Measurements from ENCODE around the gene SERPINE3. TPM values are rescaled to one million over a fixed set of nuclear protein-coding genes. Genes with fewer than 3 reads are reported as not detected.

Gene SERPINE3
- total and polyA plus RNA-seq, 9 donors, result 0.07 to 0.51 (median 0.27) TPM; not detected in 3

DNA sequence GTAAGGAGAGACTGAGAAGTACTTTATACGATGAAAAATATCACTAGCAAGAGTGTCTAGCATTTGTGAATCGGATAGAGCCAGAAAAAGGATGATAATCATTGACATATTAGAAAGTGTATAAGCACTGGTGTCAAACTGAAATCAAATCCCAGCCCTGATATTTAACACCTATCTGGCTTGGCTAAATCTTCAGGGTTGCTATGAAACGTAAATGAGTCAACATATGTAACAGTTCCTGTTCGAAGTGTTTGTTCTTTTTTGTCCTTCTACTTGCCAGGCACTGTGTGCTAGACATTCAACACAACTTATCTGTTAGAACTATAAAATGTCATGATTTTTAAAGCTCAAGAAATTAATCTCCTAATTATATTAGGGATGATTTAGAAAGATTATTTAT, 40.8 kb downstream of the SERPINE3 start:
- no peak overlapping the region for H3K27ac ChIP-seq (ENCODE audit: low read length)
- DNase-seq, result peak; percentile 36
- no peak overlapping the region for H3K4me3 ChIP-seq (ENCODE audit: low read length)
- no peaks in the 10 kb centered on the region for H3K36me3 ChIP-seq (ENCODE audit: control insufficient read depth, insufficient read depth, low read length)
- H3K4me1 ChIP-seq (ENCODE audit: control insufficient read depth, insufficient read depth, low read length), result no peaks in the 10 kb centered on the region
- H3K27me3 ChIP-seq (ENCODE audit: control insufficient read depth, insufficient read depth, low read length), result no peaks in the 10 kb centered on the region
- whole genome bisulfite sequencing (ENCODE audit: insufficient coverage), result no CpG with 5 or more reads among the region's 4 CpGs
- H3K9me3 ChIP-seq (replicated peaks; ENCODE audit: control insufficient read depth, low read depth, low read length), result no peaks in the 10 kb centered on the region

DNA sequence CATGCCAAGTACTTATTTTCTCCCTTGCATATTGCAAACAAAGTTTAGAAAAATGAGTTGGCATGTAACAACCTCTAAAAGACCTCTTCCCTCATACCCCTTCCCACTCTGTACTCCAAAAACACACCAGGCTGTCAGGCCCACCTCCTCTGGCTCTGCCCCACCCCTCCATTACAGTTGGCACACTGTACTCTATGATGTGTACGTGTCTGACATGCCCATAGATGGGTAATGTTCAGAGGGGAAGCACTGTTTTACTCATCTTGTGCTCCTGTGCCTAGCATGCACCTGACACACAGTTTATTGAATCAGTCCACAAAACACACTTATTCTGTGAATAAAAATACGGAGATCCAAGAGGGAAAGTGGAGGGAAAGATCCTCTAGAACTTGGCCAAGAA, 45.6 kb downstream of the SERPINE3 start:
- DNase-seq, result no peak
- Histone ChIP-seq H3K4me3 (ENCODE audit: low read length) (no peak overlapping the region), H3K4me1 (ENCODE audit: control insufficient read depth, insufficient read depth, low read length) (no peaks in the 10 kb centered on the region), H3K36me3 (ENCODE audit: control insufficient read depth, insufficient read depth, low read length) (peaks cover 2% of the 10 kb centered on the region), H3K27me3 (ENCODE audit: control insufficient read depth, insufficient read depth, low read length) (no peaks in the 10 kb centered on the region), H3K27ac (ENCODE audit: low read length) (no peak overlapping the region), H3K9me3 (replicated peaks; ENCODE audit: control insufficient read depth, low read depth, low read length) (no peaks in the 10 kb centered on the region)
- no CpG with 5 or more reads among the region's 2 CpGs for WGBS (ENCODE audit: insufficient coverage)

DNA sequence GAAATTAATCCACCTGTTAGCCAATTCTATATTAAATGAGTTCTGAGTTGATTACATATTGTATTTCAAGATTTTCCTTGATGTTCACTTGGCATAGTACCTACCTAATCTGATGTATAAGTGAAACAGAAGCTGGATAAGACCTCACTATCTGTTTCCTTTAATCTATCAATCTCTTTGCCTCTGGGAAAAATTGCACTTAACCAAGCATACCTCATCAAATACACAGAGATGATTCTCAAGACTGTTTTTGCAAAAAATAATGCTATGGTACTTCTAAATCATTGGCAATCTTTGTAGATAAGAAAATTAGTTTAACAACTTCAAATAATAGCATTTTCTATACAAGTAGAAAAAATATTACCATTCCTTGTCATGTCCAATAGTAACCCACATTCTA, 55.2 kb downstream of the SERPINE3 start:
- Histone ChIP-seq H3K27ac (ENCODE audit: low read length) (no peak overlapping the region), H3K36me3 (ENCODE audit: control insufficient read depth, insufficient read depth, low read length) (no peaks in the 10 kb centered on the region), H3K27me3 (ENCODE audit: control insufficient read depth, insufficient read depth, low read length) (no peaks in the 10 kb centered on the region), H3K4me3 (ENCODE audit: low read length) (no peak overlapping the region), H3K4me1 (ENCODE audit: control insufficient read depth, insufficient read depth, low read length) (no peaks in the 10 kb centered on the region), H3K9me3 (replicated peaks; ENCODE audit: control insufficient read depth, low read depth, low read length) (peaks cover 2% of the 10 kb centered on the region)
- no peak for DNase-seq

DNA sequence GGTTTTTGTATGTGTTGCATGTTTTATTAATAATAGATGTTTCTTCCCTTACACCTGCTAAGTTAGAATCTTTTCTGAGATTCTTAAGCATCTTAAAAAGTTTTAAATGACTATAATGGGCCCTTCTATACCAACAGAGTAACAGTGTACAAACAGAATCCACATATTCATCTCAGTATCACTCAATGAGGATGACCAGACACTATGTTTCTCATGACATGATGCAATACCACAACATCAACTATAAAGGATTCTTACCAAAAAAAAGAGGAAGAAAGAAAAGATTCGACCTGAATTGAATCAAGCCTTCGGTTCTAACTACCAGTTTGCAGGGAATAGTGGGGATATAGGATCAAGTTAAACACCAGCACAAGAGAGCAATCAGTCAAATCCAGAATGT, 56.9 kb downstream of the SERPINE3 start:
- no peaks in the 10 kb centered on the region for H3K27me3 ChIP-seq (ENCODE audit: control insufficient read depth, insufficient read depth, low read length)
- H3K36me3 ChIP-seq (ENCODE audit: control insufficient read depth, insufficient read depth, low read length), result no peaks in the 10 kb centered on the region
- H3K4me3 ChIP-seq (ENCODE audit: low read length), result no peak overlapping the region
- peaks cover 2% of the 10 kb centered on the region for H3K9me3 ChIP-seq (replicated peaks; ENCODE audit: control insufficient read depth, low read depth, low read length)
- no CpG with 5 or more reads among the region's 2 CpGs for WGBS (ENCODE audit: insufficient coverage)
- no peak overlapping the region for H3K27ac ChIP-seq (ENCODE audit: low read length)
- no peak for DNase-seq
- no peaks in the 10 kb centered on the region for H3K4me1 ChIP-seq (ENCODE audit: control insufficient read depth, insufficient read depth, low read length)

DNA sequence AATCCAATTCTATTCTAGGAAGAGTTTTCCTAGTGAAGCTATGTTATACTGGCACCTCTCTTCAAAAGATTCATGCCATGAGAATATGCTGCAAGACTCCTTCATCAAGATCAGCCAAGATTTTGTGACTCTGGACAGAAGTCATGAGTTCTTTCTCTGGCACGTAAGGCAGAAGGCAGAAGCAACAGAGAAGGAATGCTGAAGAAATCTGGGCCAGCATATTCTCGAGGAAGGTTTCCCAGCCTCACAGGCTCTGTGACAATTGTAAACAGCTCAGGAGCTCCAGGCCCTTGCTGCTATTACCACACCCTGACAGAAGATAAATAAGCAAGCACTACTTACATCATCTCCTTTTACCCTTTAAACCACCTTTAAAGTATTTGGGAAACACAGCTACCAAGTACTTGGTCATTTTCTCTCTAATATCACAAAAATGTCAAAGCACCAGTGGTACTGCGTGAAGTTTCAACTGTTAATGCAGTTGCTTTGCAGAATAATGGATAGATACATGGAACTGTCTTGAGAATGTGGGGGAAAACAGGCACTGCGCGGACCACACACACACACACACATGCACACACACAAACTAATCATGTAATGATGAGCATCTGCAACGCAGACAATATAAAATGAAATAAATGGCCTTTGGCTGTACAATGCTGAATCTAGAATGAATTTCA, 57.9 kb downstream of the SERPINE3 start:
- peaks cover 2% of the 10 kb centered on the region for H3K9me3 ChIP-seq (replicated peaks; ENCODE audit: control insufficient read depth, low read depth, low read length)
- DNase-seq, result peak; percentile 47
- H3K36me3 ChIP-seq (ENCODE audit: control insufficient read depth, insufficient read depth, low read length), result no peaks in the 10 kb centered on the region
- 29% methylated on average over 1 of the region's 6 CpGs for WGBS (ENCODE audit: insufficient coverage)
- H3K4me3 ChIP-seq (ENCODE audit: low read length), result no peak overlapping the region
- no peaks in the 10 kb centered on the region for H3K4me1 ChIP-seq (ENCODE audit: control insufficient read depth, insufficient read depth, low read length)
- H3K27ac ChIP-seq (ENCODE audit: low read length), result no peak overlapping the region
- no peaks in the 10 kb centered on the region for H3K27me3 ChIP-seq (ENCODE audit: control insufficient read depth, insufficient read depth, low read length)

DNA sequence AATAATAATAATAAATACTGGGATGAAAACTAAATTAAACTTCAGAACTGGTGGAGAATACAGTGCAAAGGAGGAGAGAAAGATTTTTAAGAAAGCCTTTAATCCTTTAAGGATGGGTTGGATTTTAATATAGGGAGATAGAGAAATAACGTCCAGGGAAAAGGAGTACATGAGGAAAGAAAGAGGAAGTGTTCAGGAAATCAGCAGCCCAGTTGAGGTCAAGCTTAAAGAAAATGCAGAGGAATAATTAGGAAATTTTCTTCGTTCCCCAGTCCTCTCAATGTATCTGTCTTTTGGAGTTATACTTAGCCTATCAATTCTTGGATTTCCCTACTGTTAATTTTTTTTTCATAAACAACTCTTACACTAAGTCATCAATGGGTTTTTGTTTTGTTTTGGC, 65.7 kb downstream of the SERPINE3 start:
- Histone ChIP-seq H3K27ac (ENCODE audit: low read length) (no peak overlapping the region), H3K36me3 (ENCODE audit: control insufficient read depth, insufficient read depth, low read length) (no peaks in the 10 kb centered on the region), H3K4me3 (ENCODE audit: low read length) (no peak overlapping the region), H3K27me3 (ENCODE audit: control insufficient read depth, insufficient read depth, low read length) (no peaks in the 10 kb centered on the region), H3K4me1 (ENCODE audit: control insufficient read depth, insufficient read depth, low read length) (no peaks in the 10 kb centered on the region), H3K9me3 (replicated peaks; ENCODE audit: control insufficient read depth, low read depth, low read length) (peaks cover 2% of the 10 kb centered on the region)
- 55% methylated on average over 1 of the region's 2 CpGs for WGBS (ENCODE audit: insufficient coverage)
- DNase-seq, result no peak

DNA sequence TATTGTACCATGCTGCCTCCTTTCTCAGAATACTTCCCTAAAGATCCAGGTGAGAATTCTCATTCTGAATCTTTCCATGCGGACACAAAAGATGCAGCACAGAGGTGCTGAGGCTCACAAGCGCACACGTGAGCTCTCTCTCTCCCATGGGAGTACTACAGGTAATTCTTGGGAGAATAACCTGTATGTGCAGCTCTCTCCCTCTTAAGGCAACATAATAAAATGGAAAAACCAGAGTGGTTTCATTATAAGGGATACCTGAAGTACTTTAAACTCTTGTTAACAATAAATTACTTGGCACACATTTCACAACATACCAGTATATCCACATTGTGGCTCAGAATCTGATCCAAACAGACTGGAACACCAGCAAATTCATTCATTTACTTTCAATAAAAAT, 72.9 kb downstream of the SERPINE3 start:
- Histone ChIP-seq H3K36me3 (ENCODE audit: control insufficient read depth, insufficient read depth, low read length) (no peaks in the 10 kb centered on the region), H3K4me3 (ENCODE audit: low read length) (no peak overlapping the region), H3K4me1 (ENCODE audit: control insufficient read depth, insufficient read depth, low read length) (no peaks in the 10 kb centered on the region), H3K9me3 (replicated peaks; ENCODE audit: control insufficient read depth, low read depth, low read length) (peaks cover 2% of the 10 kb centered on the region), H3K27ac (ENCODE audit: low read length) (no peak overlapping the region), H3K27me3 (ENCODE audit: control insufficient read depth, insufficient read depth, low read length) (no peaks in the 10 kb centered on the region)
- DNase-seq, result no peak
- WGBS (ENCODE audit: insufficient coverage), result no CpG with 5 or more reads among the region's 3 CpGs

Other genes with a start within 250 kb of the SERPINE3 start
- gene C13orf42, start 228.4 kb upstream of the SERPINE3 start, total RNA-seq, result 0.09 TPM
- under 1 TPM in 4 of 8 donors, not detected in 4; 0.04 to 0.06 (median 0.05) TPM for gene C13orf42, start 228.4 kb upstream of the SERPINE3 start, polyA plus RNA-seq (ENCODE audit: insufficient read depth in 1 of 8, insufficient read length in 8 of 8, low replicate concordance in 1 of 8)
- gene FAM124A, start 117.3 kb upstream of the SERPINE3 start, total RNA-seq, result 2.0 TPM
- gene FAM124A, start 117.3 kb upstream of the SERPINE3 start, polyA plus RNA-seq (ENCODE audit: insufficient read depth in 1 of 8, insufficient read length in 8 of 8, low replicate concordance in 1 of 8), result 1 to 10 TPM; 1.2 to 2.0 (median 1.6) TPM
- gene INTS6, start 113.3 kb downstream of the SERPINE3 start, total RNA-seq, result 27.7 TPM
- 10 to 100 TPM; 16.9 to 23.5 (median 19.7) TPM for gene INTS6, start 113.3 kb downstream of the SERPINE3 start, polyA plus RNA-seq (ENCODE audit: insufficient read depth in 1 of 8, insufficient read length in 8 of 8, low replicate concordance in 1 of 8)
- gene WDFY2, start 244.8 kb downstream of the SERPINE3 start, total RNA-seq, result 4.3 TPM
- gene WDFY2, start 244.8 kb downstream of the SERPINE3 start, polyA plus RNA-seq (ENCODE audit: insufficient read depth in 1 of 8, insufficient read length in 8 of 8, low replicate concordance in 1 of 8), result 1 to 10 TPM; 4.8 to 9.6 (median 6.9) TPM